GM12892 (cell line): ENCODE measurements around the gene CFAP299.

Experiments used
- POLR2A ChIP-seq: IDR thresholded peaks from 2 replicates; pipeline ENCODE4 v1.6.1; 2011; ENCODE audit warnings: low read depth, low read length, control low read depth
- POLR2AphosphoS5 ChIP-seq: IDR thresholded peaks from 2 replicates; pipeline ENCODE4 v1.6.1; 2011; ENCODE audit warnings: low read depth, low read length, control low read depth

DNA sequence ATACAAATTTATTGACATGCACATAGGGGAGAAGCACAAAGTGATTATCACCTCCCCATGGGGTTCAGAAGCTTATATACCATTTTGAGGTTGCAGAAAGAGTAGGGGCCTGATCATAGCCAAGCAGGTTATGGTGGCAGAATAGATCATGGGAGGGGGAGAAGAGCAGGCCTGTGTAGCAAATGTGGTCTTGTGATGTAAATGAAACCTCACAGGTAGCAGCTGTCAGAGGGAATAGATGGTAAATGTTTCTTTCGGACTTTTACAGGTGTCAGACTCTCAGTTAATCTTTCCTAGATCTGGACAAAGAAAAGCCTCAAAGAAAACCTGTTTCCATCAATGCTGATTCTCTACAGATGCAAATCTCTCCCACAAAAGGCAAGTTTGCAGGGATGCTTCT lies 84.4 kb downstream of the CFAP299 start:
- TF ChIP-seq POLR2A (no peak), POLR2AphosphoS5 (no peak)
